K562 (cell line): ENCODE results near the gene MBOAT1. TPM values are rescaled to one million over a fixed set of nuclear protein-coding genes. Genes with fewer than 3 reads are reported as not detected.
A peak's percentile ranks its signal among the peaks of the same experiment; 100 is the strongest.

Experiments
- CHAMP1 ChIP-seq: fragments of 450-650 bp; IDR thresholded peaks from 2 replicates; pipeline ENCODE4 v1.6.1; 2016; ENCODE audit warnings: mild to moderate bottlenecking
- ETV5 ChIP-seq: sonication (generic); formaldehyde crosslinking; IDR thresholded peaks from 2 replicates; pipeline ENCODE4 v1.4.0; 2020; ENCODE audit warnings: low read depth, mild to moderate bottlenecking, missing genetic modification reagents
- HOMEZ ChIP-seq: fragments of 250-450 bp; sonication (Bioruptor Pico); IDR thresholded peaks from 2 replicates; pipeline ENCODE4 v1.4.0; 2020; ENCODE audit warnings: mild to moderate bottlenecking, moderate library complexity
- NR0B1 ChIP-seq: fragments of 450-650 bp; IDR thresholded peaks from one replicate; pipeline ENCODE4 v1.6.1; 2018; ENCODE audit warnings: mild to moderate bottlenecking, moderate library complexity; ENCODE audit not compliant: partially characterized antibody
- PHB ChIP-seq: fragments of 250-450 bp; sonication (Bioruptor Pico); IDR thresholded peaks from 2 replicates; pipeline ENCODE4 v1.5.0; 2021
- RBFOX2 ChIP-seq: fragments of 200-400 bp; formaldehyde crosslinking; IDR thresholded peaks from 2 replicates; pipeline ENCODE4 v1.6.1; 2017; ENCODE audit warnings: low read depth, mild to moderate bottlenecking, low read length, moderate library complexity
- XRCC3 ChIP-seq: fragments of 450-650 bp; IDR thresholded peaks from 2 replicates; pipeline ENCODE4 v1.6.1; 2017; ENCODE audit warnings: mild to moderate bottlenecking, moderate library complexity
- YY1 ChIP-seq, 3 experiments: IDR thresholded peaks; 2 replicates each; pipeline ENCODE4 v1.6.1; 2011; ENCODE audit warnings: low read length in 2 of 3, mild to moderate bottlenecking in 2 of 3, moderate library complexity in 2 of 3, borderline replicate concordance in 1 of 3, control low read depth in 1 of 3, low read depth in 1 of 3; ENCODE audit not compliant: insufficient read depth in 3 of 3, insufficient replicate concordance in 2 of 3, control insufficient read depth in 1 of 3, insufficient read length in 1 of 3; ENCODE audit errors: extremely low read depth in 1 of 3
- ZBTB11 ChIP-seq, 3 experiments: fragments of 200-800 bp in 1 of 3; fragments of 250-450 bp in 1 of 3; fragments of 450-650 bp in 1 of 3; sonication (Bioruptor Pico) in 1 of 3; sonication (Bioruptor generic) in 1 of 3; formaldehyde crosslinking in 1 of 3; IDR thresholded peaks; 2 replicates each; pipeline versions ENCODE4 v1.6.1 to v1.8.0; 2016 to 2022; ENCODE audit warnings: mild to moderate bottlenecking in 2 of 3, missing genetic modification characterization in 2 of 3, missing compliant biosample characterization in 1 of 3, moderate library complexity in 1 of 3
- polyA plus RNA-seq, 8 experiments: library from polyadenylated mRNA; depleted of rRNA in 4 of 8; stranded (reverse) in 5 of 8; unstranded in 3 of 8; fragments of >200 nt; fragmentation: Nextera tagmentation in 2 of 8; fragmentation: Illumina TruSeq in 1 of 8; extraction: Ambion mirVana in 2 of 8; extraction: Trizol in 1 of 8; gene quantifications; 2 replicates each; pipeline versions ENCODE4 v1.2.1 to v1.2.3, GENCODE V29; 2011 to 2014; ENCODE audit warnings: inconsistent platforms in 1 of 8, missing spikeins in 1 of 8
- total RNA-seq, 7 experiments: library from RNA; depleted of rRNA in 6 of 7; stranded (reverse); fragments of >200 nt in 6 of 7; fragmentation: Illumina TruSeq in 2 of 7; extraction: Trizol in 2 of 7; gene quantifications; 2 replicates each; pipeline versions ENCODE4 v1.2.1 to v1.2.3, GENCODE V29; 2011 to 2021; ENCODE audit warnings: low replicate concordance in 1 of 7

Gene MBOAT1
- total and polyA plus RNA-seq, 9 of the 15 experiments (the other 6 are each of a cell fraction or from before 2014, with no cell fraction given) = 0.13 to 16.5 (median 10.3) TPM

- TF ChIP-seq ZBTB11 (CRISPR knock-in tag; IDR thresholded peaks at IDR 0.05) = peak in 1 of 3 experiments; percentile 81; a peak in 2 of 6 replicates
- no peak for TF ChIP-seq XRCC3
- TF ChIP-seq NR0B1 = no peak
- peak; percentile 91 for TF ChIP-seq ETV5
- TF ChIP-seq YY1 (IDR thresholded peaks at IDR 0.05; ENCODE audit: borderline replicate concordance in 1 of 3, control insufficient read depth in 1 of 3, extremely low read depth in 1 of 3, insufficient read depth in 3 of 3, insufficient read length in 1 of 3, insufficient replicate concordance in 2 of 3, low read depth in 1 of 3, low read length in 2 of 3) = peak in 1 of 3 experiments; percentile 62
- no peak for TF ChIP-seq RBFOX2
- no peak for TF ChIP-seq PHB (CRISPR knock-in tag)
- no peak for TF ChIP-seq HOMEZ (CRISPR knock-in tag)
- TF ChIP-seq CHAMP1 = peak; percentile 75
Measured at GRCh38 chr6:20069021-20069522, 143.2 kb downstream of the MBOAT1 start (continued).
